Activated CD4-positive, alpha-beta T cell treated with anti-CD3 and anti-CD28 coated beads, Interleukin-2, amount 10 ng/mL, durations not matched to agents 7 days and 5 days (primary cell): ENCODE measurements around the gene ANKRD18B. TPM values are rescaled to one million over a fixed set of nuclear protein-coding genes. Genes with fewer than 3 reads are reported as not detected.
"Not testable (repeated sequence)": the region's sequence is repeated elsewhere in the genome, so short reads cannot be mapped to it uniquely, and the experiment has no call there.

Source experiments
- CTCF ChIA-PET: fragments of 350-600 bp; sonication (Branson Sonifier 250); formaldehyde crosslinking; loops from one replicate; lab custom pipeline; 2021; ENCODE audit warnings: antibody characterized with exemption; lab: Charles Lee
- POLR2A ChIA-PET: fragments of 350-600 bp; sonication (Branson Sonifier 250); formaldehyde crosslinking; loops from one replicate; lab custom pipeline; 2021; ENCODE audit warnings: antibody characterized with exemption; lab: Charles Lee
- DNase-seq: peaks from one replicate; pipeline ENCODE4 v3.0.0-alpha.2; 2020
- H3K27ac Mint-ChIP-seq: one replicate; pipeline ENCODE4 v1.8.0; 2021; ENCODE audit warnings: mild to moderate bottlenecking, moderate library complexity, mixed read lengths
- H3K27me3 Mint-ChIP-seq: one replicate; pipeline ENCODE4 v1.8.0; 2021; ENCODE audit warnings: mixed read lengths
- H3K36me3 Mint-ChIP-seq: one replicate; pipeline ENCODE4 v1.8.0; 2021; ENCODE audit warnings: low read depth, mixed read lengths
- H3K4me1 Mint-ChIP-seq: one replicate; pipeline ENCODE4 v1.8.0; 2021; ENCODE audit warnings: mixed read lengths
- H3K4me3 Mint-ChIP-seq: one replicate; pipeline ENCODE4 v1.8.0; 2021; ENCODE audit warnings: mild to moderate bottlenecking, moderate library complexity, mixed read lengths
- H3K9me3 Mint-ChIP-seq: one replicate; pipeline ENCODE4 v1.8.0; 2021; ENCODE audit warnings: mixed read lengths
- total RNA-seq, 2 experiments: library from RNA; stranded (reverse); gene quantifications; one replicate each; pipeline ENCODE4 v1.2.3, GENCODE V29; 2021

Gene ANKRD18B
- total RNA-seq, 2 experiments from 2014 or later = 0.46 to 0.97 TPM

- H3K4me3 Mint-ChIP-seq, POLR2A ChIA-PET, DNase-seq, H3K27ac Mint-ChIP-seq, H3K36me3 Mint-ChIP-seq, H3K9me3 Mint-ChIP-seq, CTCF ChIA-PET: not testable (repeated sequence)
- Mint-ChIP-seq H3K27me3 (peaks cover 14% of the 10 kb centered on the region), H3K4me1 (peaks cover 11% of the 10 kb centered on the region)
Observed at GRCh38 chr9:33512535-33512934, 11.5 kb upstream of the ANKRD18B start.

DNA sequence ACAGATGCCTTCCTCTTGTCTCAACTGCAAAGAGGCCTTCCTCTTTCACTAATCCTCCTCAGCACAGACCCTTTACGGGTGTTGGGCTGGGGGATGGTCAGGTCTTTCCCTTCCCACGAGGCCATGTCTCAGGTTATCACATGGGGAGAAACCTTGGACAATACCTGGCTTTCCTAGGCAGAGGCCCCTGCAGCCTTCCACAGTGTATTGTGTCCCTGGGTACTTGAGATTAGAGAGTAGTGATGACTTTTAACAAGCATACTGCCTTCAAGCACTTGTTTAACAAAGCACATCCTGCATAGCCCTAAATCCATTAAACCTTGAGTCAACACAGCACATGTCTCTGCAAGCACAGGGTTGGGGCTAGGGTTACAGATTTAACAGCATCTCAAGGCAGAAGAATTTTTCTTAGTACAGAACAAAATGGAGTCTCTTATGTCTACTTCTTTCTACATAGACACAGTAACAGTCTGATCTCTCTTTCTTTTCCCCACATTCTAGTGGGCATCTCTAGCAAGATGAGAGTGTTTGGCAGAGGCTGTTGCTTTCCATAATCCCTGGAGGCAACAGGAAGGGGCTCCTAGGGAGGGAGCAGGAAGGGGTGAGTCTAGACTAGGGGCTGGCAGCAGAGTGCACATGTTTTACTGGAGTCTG, 8.6 kb upstream of the ANKRD18B start:
- peaks cover 23% of the 10 kb centered on the region for H3K27me3 Mint-ChIP-seq
- H3K9me3 Mint-ChIP-seq, H3K4me3 Mint-ChIP-seq, H3K36me3 Mint-ChIP-seq, CTCF ChIA-PET, POLR2A ChIA-PET, H3K4me1 Mint-ChIP-seq, H3K27ac Mint-ChIP-seq, DNase-seq: not testable (repeated sequence)

- not testable (repeated sequence) for H3K36me3 Mint-ChIP-seq, H3K27ac Mint-ChIP-seq
Observed at GRCh38 chr9:33516397-33516796, 7.7 kb upstream of the ANKRD18B start.

DNA sequence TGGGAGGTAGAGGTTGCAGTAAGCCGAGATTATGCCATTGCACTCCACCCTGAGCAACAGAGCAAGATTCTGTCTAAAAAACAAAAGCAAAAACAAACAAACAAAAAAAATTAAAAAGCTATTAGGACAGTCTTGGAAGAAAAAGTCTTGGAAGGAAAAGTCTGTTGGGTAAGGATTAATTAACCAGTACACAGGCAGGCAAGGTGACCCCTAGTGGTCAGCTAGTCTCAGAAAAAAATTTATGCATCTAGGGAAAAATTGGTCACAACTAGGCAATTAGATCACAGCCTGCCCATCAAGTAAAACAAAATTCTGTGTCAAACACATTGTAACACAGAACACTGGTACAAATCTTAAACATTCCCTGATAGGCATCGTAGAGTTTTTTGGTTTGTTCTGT, 6.7 kb upstream of the ANKRD18B start:
- DNase-seq = no peak
- Mint-ChIP-seq H3K9me3 (no peaks in the 10 kb centered on the region), H3K36me3 (no peaks in the 10 kb centered on the region), H3K4me3 (no peak overlapping the region), H3K27me3 (peaks cover 32% of the 10 kb centered on the region), H3K27ac (no peak overlapping the region), H3K4me1 (no peaks in the 10 kb centered on the region)
- ChIA-PET POLR2A (no interaction called here), CTCF (interaction anchor here (0.9 to 1.2 kb wide), 2 partner anchors 50 to 87 kb away, joined by 3 to 4 read pairs; no protein-coding TSS in a partner anchor)

More at GRCh38 chr9:33516397-33516796, 7.7 kb upstream of the ANKRD18B start:
- CTCF ChIA-PET = interaction anchor here (0.6 kb wide), 1 partner anchor 43 kb away, joined by 3 read pairs; the partner anchor contains the start of gene NOL6
- H3K27me3 Mint-ChIP-seq = peaks cover 23% of the 10 kb centered on the region
- H3K9me3 Mint-ChIP-seq, H3K4me3 Mint-ChIP-seq, H3K4me1 Mint-ChIP-seq, DNase-seq, POLR2A ChIA-PET: not testable (repeated sequence)

GRCh38 chr9:33517934-33518577, 6.0 kb upstream of the ANKRD18B start:
- H3K27ac Mint-ChIP-seq, H3K9me3 Mint-ChIP-seq, H3K4me3 Mint-ChIP-seq, H3K36me3 Mint-ChIP-seq, H3K4me1 Mint-ChIP-seq, DNase-seq, POLR2A ChIA-PET: not testable (repeated sequence)
- H3K27me3 Mint-ChIP-seq = peaks cover 37% of the 10 kb centered on the region
- CTCF ChIA-PET = interaction anchor here (1.2 kb wide), 1 partner anchor 86 kb away, joined by 4 read pairs; no protein-coding TSS in a partner anchor

DNA sequence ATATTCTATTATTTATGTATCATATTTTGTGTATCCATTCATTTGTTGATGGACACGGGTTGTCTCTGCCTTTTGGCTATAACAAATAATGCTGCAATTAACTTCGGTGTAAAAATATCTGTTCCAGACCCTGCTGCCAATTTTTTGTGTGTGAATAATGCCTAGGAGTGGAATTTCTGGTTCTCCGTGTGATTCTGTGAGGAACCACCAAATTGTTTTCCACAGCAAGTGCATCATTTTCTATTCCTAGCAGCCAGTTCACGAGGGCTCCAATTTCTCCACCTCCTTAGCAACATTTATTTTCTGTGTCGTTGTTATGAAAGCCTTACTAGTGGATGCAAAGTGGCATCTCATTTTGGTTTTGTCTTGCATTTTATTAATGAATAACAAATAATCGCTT, 2.2 kb upstream of the ANKRD18B start:
- H3K27me3 Mint-ChIP-seq = peaks cover 47% of the 10 kb centered on the region
- H3K27ac Mint-ChIP-seq, H3K36me3 Mint-ChIP-seq, DNase-seq, CTCF ChIA-PET, H3K4me1 Mint-ChIP-seq, H3K9me3 Mint-ChIP-seq, H3K4me3 Mint-ChIP-seq, POLR2A ChIA-PET: not testable (repeated sequence)

DNA sequence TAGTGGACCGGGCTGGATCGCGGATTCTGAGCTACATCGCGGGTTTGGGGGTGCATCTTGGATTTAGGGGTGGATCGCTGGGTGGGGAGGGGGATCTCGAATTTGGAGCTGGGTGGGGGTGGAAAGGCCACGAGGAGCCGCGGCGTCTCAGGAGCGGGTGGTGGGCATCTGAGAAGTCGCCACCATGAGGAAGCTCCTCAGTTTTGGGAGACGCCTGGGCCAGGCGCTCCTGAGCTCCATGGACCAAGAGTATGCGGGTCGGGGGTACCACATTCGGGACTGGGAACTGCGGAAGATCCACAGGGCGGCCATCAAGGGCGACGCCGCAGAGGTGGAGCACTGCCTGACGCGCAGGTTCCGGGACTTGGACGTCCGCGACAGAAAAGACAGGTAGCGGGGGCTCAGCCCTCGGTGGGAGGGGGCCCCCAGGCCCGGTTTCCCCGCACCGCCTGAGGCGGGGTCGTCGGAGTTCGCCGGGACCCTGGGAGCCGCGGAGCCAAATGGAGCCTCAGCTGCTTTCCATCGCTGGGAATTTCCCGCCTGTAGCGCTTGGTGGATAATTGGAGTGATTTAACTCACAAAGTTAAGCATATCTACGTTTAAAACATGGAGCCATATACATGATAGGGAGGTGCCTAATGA, 376 bp downstream of the ANKRD18B start:
- Mint-ChIP-seq H3K27ac (peak overlapping the region; percentile 78), H3K36me3 (peaks cover 1% of the 10 kb centered on the region), H3K4me3 (peak overlapping the region; percentile 82), H3K27me3 (peaks cover 57% of the 10 kb centered on the region), H3K9me3 (no peaks in the 10 kb centered on the region), H3K4me1 (peaks cover 9% of the 10 kb centered on the region)
- CTCF ChIA-PET = interaction anchor here (1.1 to 2.0 kb wide), 4 partner anchors 58 to 210 kb away, joined by 3 to 5 read pairs (median 4); no protein-coding TSS in a partner anchor
- POLR2A ChIA-PET = interaction anchor here (0.7 kb wide), 1 partner anchor 50 kb away, joined by 3 read pairs; no protein-coding TSS in a partner anchor
- peak; percentile 12 for DNase-seq

GRCh38 chr9:33528069-33528468, 4.0 kb downstream of the ANKRD18B start:
- CTCF ChIA-PET, H3K27ac Mint-ChIP-seq, H3K4me3 Mint-ChIP-seq, H3K4me1 Mint-ChIP-seq, H3K36me3 Mint-ChIP-seq, H3K9me3 Mint-ChIP-seq, DNase-seq, POLR2A ChIA-PET: not testable (repeated sequence)
- H3K27me3 Mint-ChIP-seq = peaks cover 65% of the 10 kb centered on the region

GRCh38 chr9:33533958-33534357, 9.9 kb downstream of the ANKRD18B start:
- H3K4me3 Mint-ChIP-seq, H3K4me1 Mint-ChIP-seq, H3K9me3 Mint-ChIP-seq, H3K27ac Mint-ChIP-seq, DNase-seq, POLR2A ChIA-PET, H3K36me3 Mint-ChIP-seq: not testable (repeated sequence)
- CTCF ChIA-PET = interaction anchor here (1.3 kb wide), 1 partner anchor 159 kb away, joined by 3 read pairs; no protein-coding TSS in a partner anchor
- peaks cover 28% of the 10 kb centered on the region for H3K27me3 Mint-ChIP-seq

DNA sequence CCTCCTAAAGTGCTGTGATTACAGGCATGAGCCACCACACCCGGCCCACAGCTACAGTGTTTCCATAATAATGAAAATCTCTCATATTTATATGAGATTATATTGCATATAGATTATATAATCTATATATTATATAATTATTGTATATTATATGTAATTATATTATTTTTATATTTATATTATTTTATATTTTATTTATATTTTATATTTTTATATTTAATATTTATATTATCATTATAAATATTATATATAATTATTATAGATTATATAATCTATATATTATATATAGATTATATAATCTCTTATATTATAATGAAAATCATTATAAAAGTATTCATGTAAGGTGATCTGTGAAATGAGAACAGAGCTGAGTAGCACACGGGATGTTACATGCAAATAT, 11.5 kb downstream of the ANKRD18B start:
- Mint-ChIP-seq H3K27ac (no peak overlapping the region), H3K4me1 (no peaks in the 10 kb centered on the region), H3K36me3 (no peaks in the 10 kb centered on the region), H3K27me3 (peaks cover 21% of the 10 kb centered on the region), H3K4me3 (no peak overlapping the region), H3K9me3 (no peaks in the 10 kb centered on the region)
- no peak for DNase-seq
- CTCF ChIA-PET = no interaction called here
- POLR2A ChIA-PET = no interaction called here

DNA sequence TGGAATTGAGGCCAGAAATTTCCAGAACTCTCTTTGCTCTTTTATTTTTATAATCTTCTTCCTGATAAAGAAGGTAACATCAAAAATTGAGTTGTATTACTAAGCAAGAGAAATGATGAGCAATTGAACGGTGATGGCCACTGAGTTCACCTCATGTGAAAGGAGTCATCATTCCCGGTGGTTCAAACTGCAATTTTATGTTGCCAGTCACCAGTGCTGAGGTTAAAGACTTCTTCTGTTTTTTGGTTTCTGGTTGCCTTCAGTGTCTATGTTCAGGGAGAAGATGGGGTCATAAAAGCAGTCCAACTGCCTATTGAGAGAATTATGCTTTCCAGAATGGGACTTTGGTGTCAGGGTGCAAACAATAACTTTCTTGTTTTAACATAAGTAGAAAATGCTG, 19.4 kb downstream of the ANKRD18B start:
- H3K36me3 Mint-ChIP-seq, DNase-seq, POLR2A ChIA-PET, H3K27ac Mint-ChIP-seq, H3K9me3 Mint-ChIP-seq, H3K4me3 Mint-ChIP-seq, CTCF ChIA-PET, H3K4me1 Mint-ChIP-seq: not testable (repeated sequence)
- H3K27me3 Mint-ChIP-seq = peaks cover 41% of the 10 kb centered on the region

- H3K4me3 Mint-ChIP-seq, CTCF ChIA-PET, H3K36me3 Mint-ChIP-seq, H3K4me1 Mint-ChIP-seq, DNase-seq, POLR2A ChIA-PET, H3K27ac Mint-ChIP-seq, H3K9me3 Mint-ChIP-seq: not testable (repeated sequence)
- H3K27me3 Mint-ChIP-seq = peaks cover 44% of the 10 kb centered on the region
Observed at GRCh38 chr9:33545715-33546114, 21.7 kb downstream of the ANKRD18B start.

DNA sequence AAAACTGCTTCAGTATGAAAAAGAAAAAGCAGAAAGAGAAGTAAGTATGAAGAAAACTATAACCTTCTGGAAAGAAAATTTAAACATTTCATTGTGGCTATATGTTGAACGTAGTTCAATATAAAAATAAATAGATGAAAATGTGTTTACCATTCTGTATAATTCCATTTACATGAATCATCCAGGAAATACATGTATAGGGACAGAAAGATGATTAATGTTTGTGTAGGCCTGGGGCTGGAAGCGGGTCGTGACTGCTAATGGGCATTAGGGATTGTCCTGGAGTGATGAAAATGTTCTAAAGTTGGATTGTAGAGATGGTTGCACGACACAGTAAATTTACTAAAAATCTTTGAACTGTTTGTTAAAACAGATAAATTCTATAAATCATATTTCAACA, 24.8 kb downstream of the ANKRD18B start:
- not testable (repeated sequence) for H3K9me3 Mint-ChIP-seq
- peaks cover 42% of the 10 kb centered on the region for H3K27me3 Mint-ChIP-seq

More for the DNA sequence above, 24.8 kb downstream of the ANKRD18B start:
- DNase-seq, H3K27ac Mint-ChIP-seq, H3K4me1 Mint-ChIP-seq, H3K36me3 Mint-ChIP-seq, POLR2A ChIA-PET, CTCF ChIA-PET, H3K4me3 Mint-ChIP-seq: not testable (repeated sequence)
